HTR-8/SVneo (cell line): ENCODE results near the gene NSUN4.
"Not testable (repeated sequence)": the region's sequence is repeated elsewhere in the genome, so short reads cannot be mapped to it uniquely, and the experiment has no call there.

Experiments
- DNase-seq: peaks from one replicate; pipeline ENCODE4 v3.0.0; 2011; ENCODE audit warnings: low spot score, mixed read lengths; ENCODE audit not compliant: insufficient read length
- FAIRE-seq: peaks from 2 replicates; lab custom pipeline; 2011; peaks lifted over from hg19 to GRCh38; lab: Jason Lieb, UNC

NSUN4 gene

GRCh38 chr1:46340404-46341221 is at the start of gene NSUN4:
NSUN4 (plus strand) TSS chr1:46340807; CDS start chr1:46340827, 20 bp downstream.
- peak; percentile 84 for DNase-seq
- no peak for FAIRE-seq

GRCh38 chr1:46295306-46295705 is 45.3 kb upstream of the NSUN4 start:
- DNase-seq (no peak), FAIRE-seq (no peak)

- no peak for FAIRE-seq
- DNase-seq: no peak
Measured at GRCh38 chr1:46298387-46298786, 42.2 kb upstream of the NSUN4 start.

DNA sequence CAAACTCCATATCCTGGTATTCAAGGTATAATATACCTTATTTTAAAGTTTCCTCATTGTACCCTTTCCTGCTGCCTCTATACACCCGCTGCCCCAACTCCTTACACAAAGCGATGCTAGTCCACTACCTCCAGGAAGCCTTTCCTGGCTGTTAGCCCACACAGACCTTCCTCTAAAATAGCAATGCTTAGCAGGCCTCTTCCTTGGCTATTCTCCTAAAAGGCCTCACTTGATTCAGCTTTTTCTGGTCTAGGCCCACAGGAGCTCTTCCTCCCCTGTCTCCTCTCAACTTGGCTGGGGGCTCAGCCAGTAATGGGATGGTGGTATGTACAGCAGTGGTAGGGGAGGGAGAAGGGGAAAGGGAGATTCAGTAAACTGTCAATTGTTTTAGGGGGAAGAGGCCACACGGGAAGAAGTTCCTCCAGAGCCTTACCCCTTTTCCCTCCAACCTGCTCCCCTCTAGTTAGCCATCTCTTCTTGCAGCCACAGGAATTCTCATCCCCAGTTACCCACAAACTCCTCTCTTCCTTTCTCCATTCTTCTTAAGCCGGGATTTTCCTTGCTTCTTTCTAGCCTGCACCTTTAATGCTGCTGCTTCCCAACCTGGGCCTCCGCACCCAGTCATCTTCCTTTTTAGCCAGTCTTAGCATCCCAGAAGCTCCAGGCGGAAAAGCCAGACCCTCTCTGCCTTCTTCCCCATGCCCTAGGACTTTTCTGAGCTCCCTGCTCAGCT is 39.8 kb upstream of the NSUN4 start:
- DNase-seq: no peak
- FAIRE-seq: no peak

- FAIRE-seq (no peak), DNase-seq (no peak)
Measured at GRCh38 chr1:46301406-46301807, 39.2 kb upstream of the NSUN4 start.

DNA sequence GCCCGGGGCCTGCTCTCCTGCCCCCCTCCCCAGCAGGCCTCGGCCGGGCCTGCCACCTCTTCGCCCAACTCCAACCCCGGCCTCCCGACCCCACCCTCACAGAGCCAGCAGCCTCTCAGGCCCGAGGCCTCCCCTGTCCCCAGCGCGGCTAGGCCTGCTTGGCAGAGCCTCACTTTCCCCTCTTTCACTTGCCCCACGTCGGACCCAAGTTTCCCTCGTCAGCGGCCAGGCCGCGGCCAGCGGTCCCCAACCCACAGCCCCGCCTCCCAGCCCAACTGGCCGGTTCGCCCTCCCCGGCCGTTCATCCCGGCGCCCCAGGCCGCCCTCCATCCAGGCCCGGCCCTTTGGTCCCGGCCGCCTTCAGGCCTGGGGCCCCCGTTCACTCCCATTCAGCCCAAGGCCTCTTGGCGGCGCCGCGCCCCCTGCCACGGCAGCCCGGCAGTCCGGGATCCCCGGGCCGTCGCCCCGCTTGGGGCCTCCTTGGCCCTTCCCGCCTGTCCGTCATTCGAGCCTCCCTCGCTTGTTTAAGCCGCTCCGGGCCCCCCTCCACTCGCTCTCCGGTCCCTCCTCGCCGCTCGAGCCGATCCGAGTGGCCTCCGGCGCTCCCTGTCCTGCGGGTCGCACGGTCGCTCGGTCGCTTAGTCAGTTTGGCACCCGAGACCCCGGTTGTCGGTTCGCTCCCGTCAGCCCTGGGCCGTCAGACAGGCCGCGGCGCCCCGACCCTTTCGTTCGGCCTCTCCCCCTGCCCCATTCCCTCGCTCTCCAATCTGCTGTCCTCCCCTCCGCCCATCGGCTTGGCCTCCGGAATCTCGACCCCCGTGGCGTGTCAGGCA is 38.6 kb upstream of the NSUN4 start:
- FAIRE-seq: no peak
- no peak for DNase-seq

DNA sequence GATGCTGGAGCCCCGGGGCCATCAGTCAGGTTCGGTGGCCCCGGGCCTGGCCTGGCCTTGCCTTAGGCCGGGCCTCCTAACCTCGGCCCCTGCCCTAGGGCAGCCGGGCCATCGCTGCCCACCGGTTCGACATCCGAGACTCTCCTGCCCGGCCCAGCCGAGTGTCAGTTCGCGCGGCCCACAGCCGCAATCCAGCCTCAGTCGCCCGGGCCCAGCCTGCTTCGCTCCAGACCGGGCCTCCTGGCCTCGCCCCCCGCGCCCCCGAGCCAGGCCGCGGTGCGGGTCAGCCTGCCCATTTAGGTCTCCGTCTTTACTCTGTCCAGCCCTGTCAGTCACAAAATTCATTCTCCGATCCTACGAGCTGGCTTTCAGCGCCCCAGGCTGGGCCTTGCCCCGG is 38.0 kb upstream of the NSUN4 start:
- no peak for DNase-seq
- no peak for FAIRE-seq

- DNase-seq (peak; percentile 93), FAIRE-seq (peak; percentile 46)
Measured at GRCh38 chr1:46303038-46303871, 37.4 kb upstream of the NSUN4 start, which contains the start of the genes LRRC41 and UQCRH. LRRC41 (minus strand) TSS chr1:46303616; CDS start chr1:46303322, 294 bp downstream. UQCRH (plus strand) TSS chr1:46303698; CDS start chr1:46303767, 69 bp downstream.

GRCh38 chr1:46303872-46304326 is 36.7 kb upstream of the NSUN4 start:
- DNase-seq: no peak
- no peak for FAIRE-seq

DNA sequence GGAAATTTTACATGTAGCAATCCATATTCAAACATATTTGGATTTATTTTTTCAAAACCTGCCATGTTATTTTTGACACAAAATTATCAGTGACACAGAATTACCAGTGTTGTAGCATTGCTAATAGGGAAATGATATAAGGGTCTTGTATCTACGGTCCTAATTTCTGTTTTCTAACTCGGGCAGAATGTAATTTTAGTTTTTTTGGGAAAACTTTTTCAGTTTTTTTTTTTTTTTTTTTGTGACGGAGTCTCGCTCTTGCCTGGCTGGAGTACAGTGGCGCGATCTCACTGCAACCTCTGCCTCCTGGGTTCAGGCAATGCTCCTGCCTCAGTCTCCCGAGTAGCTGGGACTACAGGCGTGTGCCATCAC is 34.5 kb upstream of the NSUN4 start:
- FAIRE-seq (no peak), DNase-seq (no peak)

DNA sequence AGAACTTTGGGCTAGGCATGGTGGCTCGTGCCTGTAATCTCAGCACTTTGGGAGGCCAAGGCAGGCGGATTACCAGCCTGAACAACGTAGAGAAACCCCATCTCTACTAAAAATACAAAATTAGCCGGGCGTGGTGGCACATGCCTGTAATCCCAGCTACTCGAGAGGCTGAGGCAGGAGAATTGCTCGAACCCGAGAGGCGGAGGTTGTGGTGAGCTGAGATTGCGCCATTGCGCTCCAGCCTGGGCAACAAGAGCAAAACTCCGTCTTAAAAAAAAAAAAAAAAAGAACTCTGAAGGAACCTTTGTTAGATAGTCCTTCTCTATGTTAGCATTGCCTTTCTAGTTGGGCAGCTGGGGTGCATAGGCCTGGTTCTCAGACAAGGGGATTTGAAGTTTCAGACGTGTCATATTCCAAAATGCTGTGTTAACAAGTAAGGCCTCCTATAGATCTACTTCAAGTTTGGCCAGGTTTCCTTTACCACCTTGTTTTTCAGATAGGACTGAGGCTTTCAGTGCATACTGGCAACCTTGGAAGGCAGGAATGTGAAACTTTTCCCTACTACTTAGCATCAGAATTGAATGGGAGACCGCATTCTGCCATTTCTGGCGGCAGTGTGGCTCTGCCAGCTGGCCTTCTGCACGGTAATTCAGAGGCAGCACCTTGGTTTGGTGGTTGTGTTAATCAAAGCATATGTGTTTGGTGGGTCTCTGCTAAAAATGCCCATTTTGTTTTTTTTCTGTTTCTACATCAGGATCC is 31.0 kb upstream of the NSUN4 start:
- FAIRE-seq (no peak), DNase-seq (no peak)

GRCh38 chr1:46310321-46310720 is 30.3 kb upstream of the NSUN4 start:
- DNase-seq (no peak), FAIRE-seq (no peak)

GRCh38 chr1:46315669-46316403 is 24.8 kb upstream of the NSUN4 start:
- FAIRE-seq (no peak), DNase-seq (no peak)

DNA sequence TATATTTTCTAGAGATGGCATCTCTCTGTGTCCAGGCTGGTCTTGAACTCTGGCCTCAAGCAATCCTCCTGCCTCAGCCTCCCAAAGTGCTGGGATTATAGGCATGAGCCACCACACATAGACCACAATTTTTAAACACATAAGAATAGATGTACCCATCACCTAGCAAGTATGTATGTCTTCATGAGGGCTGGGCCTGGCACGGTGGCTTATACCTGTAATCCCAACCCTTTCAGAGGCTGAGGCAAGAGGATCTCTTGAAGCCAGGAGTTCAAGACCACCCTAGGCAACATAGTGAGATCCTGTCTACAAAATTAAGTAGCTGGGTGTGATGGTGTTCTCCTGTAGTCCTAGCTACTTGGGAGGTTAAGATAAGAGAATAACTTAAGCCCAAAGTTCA is 23.3 kb upstream of the NSUN4 start:
- DNase-seq (no peak), FAIRE-seq (no peak)

- FAIRE-seq: not testable (repeated sequence)
Measured at GRCh38 chr1:46319301-46319700, 21.3 kb upstream of the NSUN4 start.

DNA sequence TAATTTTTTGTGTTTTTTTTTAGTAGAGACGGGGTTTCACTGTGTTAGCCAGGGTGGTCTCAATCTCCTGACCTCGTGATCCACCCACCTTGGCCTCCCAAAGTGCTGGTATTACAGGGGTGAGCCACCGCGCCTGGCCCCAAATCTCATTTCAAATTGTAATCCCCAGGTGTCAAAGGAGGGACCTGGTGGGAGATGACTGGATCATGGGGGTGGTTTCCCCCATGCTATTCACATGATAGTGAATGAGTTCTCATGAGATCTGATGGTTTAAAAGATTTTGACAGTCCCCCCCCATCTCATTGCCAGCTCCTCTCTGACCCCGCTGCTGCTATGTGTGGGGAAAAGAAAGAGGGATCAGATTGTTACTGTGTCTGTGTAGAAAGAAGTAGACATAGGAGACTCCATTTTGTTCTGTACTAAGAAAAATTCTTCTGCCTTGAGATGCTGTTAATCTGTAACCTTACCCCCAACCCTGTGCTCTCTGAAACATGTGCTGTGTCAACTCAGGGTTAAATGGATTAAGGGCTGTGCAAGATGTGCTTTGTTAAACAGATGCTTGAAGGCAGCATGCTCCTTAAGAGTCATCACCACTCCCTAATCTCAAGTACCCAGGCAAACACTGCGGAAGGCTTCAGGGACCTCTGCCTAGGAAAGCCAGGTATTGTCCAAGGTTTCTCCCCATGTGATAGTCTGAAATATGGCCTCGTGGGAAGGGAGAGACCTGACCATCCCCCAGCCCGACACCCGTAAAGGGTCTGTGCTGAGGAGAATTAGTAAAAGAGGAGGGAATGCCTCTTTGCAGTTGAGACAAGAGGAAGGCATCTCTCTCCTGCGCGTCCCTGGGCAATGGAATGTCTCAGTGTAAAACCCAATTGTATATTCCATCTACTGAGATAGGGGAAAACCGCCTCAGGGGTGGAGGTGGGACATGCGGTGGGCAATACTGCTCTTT is 20.4 kb upstream of the NSUN4 start:
- DNase-seq, FAIRE-seq: not testable (repeated sequence)

More at GRCh38 chr1:46319301-46319700, 21.3 kb upstream of the NSUN4 start:
- not testable (repeated sequence) for DNase-seq

DNA sequence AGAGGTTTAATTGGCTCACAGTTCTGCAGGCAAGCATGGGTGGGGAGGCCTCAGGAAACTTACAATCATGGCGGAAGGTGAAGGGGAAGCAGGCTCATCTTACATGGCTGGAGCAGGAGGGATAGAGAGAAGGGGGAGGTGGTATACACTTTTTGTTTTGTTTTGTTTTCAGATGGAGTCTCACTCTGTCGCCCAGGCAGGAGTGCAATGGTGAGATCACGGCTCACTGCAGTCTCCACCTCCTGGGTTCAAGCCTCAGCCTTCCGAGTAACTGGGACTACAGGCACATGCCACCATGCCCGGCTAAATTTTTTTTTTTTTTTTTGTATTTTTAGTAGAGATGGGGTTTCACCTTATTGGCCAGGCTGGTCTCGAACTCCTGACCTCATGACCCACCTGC is 18.4 kb upstream of the NSUN4 start:
- not testable (repeated sequence) for FAIRE-seq

More for the DNA sequence above, 18.4 kb upstream of the NSUN4 start:
- not testable (repeated sequence) for DNase-seq
